ENCODE measurements around the gene NUP98.

DNA sequence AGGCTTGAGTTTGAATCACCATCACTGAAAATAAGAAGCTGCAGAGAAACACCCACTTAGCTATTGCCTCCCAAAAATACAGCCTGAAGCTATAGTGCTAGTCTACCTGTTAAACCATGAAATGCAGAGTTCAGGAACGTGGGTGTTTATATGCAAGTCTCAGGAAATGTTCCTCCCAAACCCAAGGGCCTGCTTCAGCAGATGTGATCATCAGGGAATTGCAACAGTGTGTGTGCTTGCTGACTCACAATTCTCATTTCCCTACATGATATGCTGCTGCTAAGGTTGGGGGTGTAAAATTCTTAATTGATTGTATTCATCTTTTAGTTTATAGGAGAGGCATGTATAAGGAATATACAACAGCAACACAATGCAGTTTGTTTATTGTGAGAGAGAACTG lies 49.6 kb downstream of the NUP98 start:
- TF ChIP-seq REST (tag by site-specific recombination; IDR thresholded peaks at IDR 0.05): no peak
- TF ChIP-seq ZNF121 (tag by site-specific recombination; IDR thresholded peaks at IDR 0.05): no peak
- TF ChIP-seq ZNF274 (IDR thresholded peaks at IDR 0.05; ENCODE audit: low read length): no peak
- no peak for TF ChIP-seq ZNF274 (tag by site-specific recombination; IDR thresholded peaks at IDR 0.05; ENCODE audit: borderline replicate concordance)
- TF ChIP-seq ZNF580 (tag by site-specific recombination; IDR thresholded peaks at IDR 0.05): no peak
- no peak for TF ChIP-seq CTCF (tag by site-specific recombination; IDR thresholded peaks at IDR 0.05)
- TF ChIP-seq ZNF24 (tag by site-specific recombination; IDR thresholded peaks at IDR 0.05): no peak
- TF ChIP-seq GLI4 (tag by site-specific recombination; IDR thresholded peaks at IDR 0.05): no peak
- no peak for TF ChIP-seq ZBTB44 (tag by site-specific recombination; IDR thresholded peaks at IDR 0.05)
- TF ChIP-seq ZNF571 (tag by site-specific recombination; IDR thresholded peaks at IDR 0.05): no peak
- no peak for TF ChIP-seq ZNF624 (tag by site-specific recombination; IDR thresholded peaks at IDR 0.05)
- no peak for TF ChIP-seq HOXA7 (CRISPR knock-in tag; IDR thresholded peaks at IDR 0.05; ENCODE audit: borderline replicate concordance)
- TF ChIP-seq KLF1 (tag by site-specific recombination; IDR thresholded peaks at IDR 0.05): no peak
- no peak for TF ChIP-seq ZXDB (tag by site-specific recombination; IDR thresholded peaks at IDR 0.05)
- TF ChIP-seq KLF7 (tag by site-specific recombination; IDR thresholded peaks at IDR 0.05; ENCODE audit: borderline replicate concordance): no peak

Measured in HEK293 (cell line).